GM18507 (cell line): ENCODE results near the gene HDAC9.
"Not testable (repeated sequence)": the region's sequence is repeated elsewhere in the genome, so short reads cannot be mapped to it uniquely, and the experiment has no call there.

Experiments
- DNase-seq: peaks from one replicate; pipeline ENCODE4 v3.0.0; 2011; ENCODE audit warnings: low read depth; ENCODE audit not compliant: insufficient read length; ENCODE audit errors: extremely low spot score
- FAIRE-seq: peaks from 2 replicates; lab custom pipeline; 2011; peaks lifted over from hg19 to GRCh38; lab: Jason Lieb, UNC

The HDAC9 gene

GRCh38 chr7:18962031-18962430 lies 466.5 kb downstream of the HDAC9 start:
- no peak for FAIRE-seq
- DNase-seq = no peak

GRCh38 chr7:18965657-18966056 lies 470.1 kb downstream of the HDAC9 start:
- FAIRE-seq (no peak), DNase-seq (no peak)

- not testable (repeated sequence) for FAIRE-seq, DNase-seq
Observed at GRCh38 chr7:18967755-18968154, 472.2 kb downstream of the HDAC9 start.

GRCh38 chr7:18971839-18972238 lies 476.3 kb downstream of the HDAC9 start:
- FAIRE-seq (no peak), DNase-seq (no peak)

GRCh38 chr7:18974803-18975202 lies 479.3 kb downstream of the HDAC9 start:
- FAIRE-seq (no peak), DNase-seq (no peak)

GRCh38 chr7:18975276-18975675 lies 479.7 kb downstream of the HDAC9 start:
- no peak for DNase-seq
- no peak for FAIRE-seq

GRCh38 chr7:18975689-18976280 lies 480.2 kb downstream of the HDAC9 start:
- FAIRE-seq = no peak
- no peak for DNase-seq

GRCh38 chr7:18976715-18977471 lies 481.3 kb downstream of the HDAC9 start:
- FAIRE-seq (no peak), DNase-seq (no peak)

- FAIRE-seq = no peak
Observed at GRCh38 chr7:18978108-18978495, 482.6 kb downstream of the HDAC9 start.

GRCh38 chr7:18990700-18991099 lies 495.2 kb downstream of the HDAC9 start:
- DNase-seq, FAIRE-seq: not testable (repeated sequence)

More at GRCh38 chr7:18978108-18978495, 482.6 kb downstream of the HDAC9 start:
- DNase-seq = no peak

GRCh38 chr7:18993933-18994668 lies 498.6 kb downstream of the HDAC9 start:
- FAIRE-seq (no peak), DNase-seq (no peak)

GRCh38 chr7:18995270-18995671 lies 499.7 kb downstream of the HDAC9 start:
- no peak for DNase-seq
- no peak for FAIRE-seq

- FAIRE-seq (no peak), DNase-seq (no peak)
Observed at GRCh38 chr7:18995811-18996426, 500.4 kb downstream of the HDAC9 start.

- DNase-seq (no peak), FAIRE-seq (no peak)
Observed at GRCh38 chr7:18996583-18996982, 501.0 kb downstream of the HDAC9 start.

- no peak for DNase-seq
- FAIRE-seq = no peak
Observed at GRCh38 chr7:18997477-18998150, 502.1 kb downstream of the HDAC9 start.

- DNase-seq (no peak), FAIRE-seq (no peak)
Observed at GRCh38 chr7:19000410-19000809, 504.9 kb downstream of the HDAC9 start.

- no peak for DNase-seq
- FAIRE-seq = no peak
Observed at GRCh38 chr7:19001854-19002253, 506.3 kb downstream of the HDAC9 start.

GRCh38 chr7:19009241-19009935 lies 513.8 kb downstream of the HDAC9 start:
- FAIRE-seq (no peak), DNase-seq (no peak)

GRCh38 chr7:19009936-19010280 lies 514.4 kb downstream of the HDAC9 start:
- no peak for DNase-seq
- FAIRE-seq = no peak
